Smooth muscle cell of the brain vasculature (primary cell): ENCODE data around the gene SNAI3.

Source experiments
- DNase-seq: peaks from one replicate; pipeline ENCODE4 v3.0.0-alpha.2; 2012; ENCODE audit warnings: low read depth, low spot score

The SNAI3 gene

DNA sequence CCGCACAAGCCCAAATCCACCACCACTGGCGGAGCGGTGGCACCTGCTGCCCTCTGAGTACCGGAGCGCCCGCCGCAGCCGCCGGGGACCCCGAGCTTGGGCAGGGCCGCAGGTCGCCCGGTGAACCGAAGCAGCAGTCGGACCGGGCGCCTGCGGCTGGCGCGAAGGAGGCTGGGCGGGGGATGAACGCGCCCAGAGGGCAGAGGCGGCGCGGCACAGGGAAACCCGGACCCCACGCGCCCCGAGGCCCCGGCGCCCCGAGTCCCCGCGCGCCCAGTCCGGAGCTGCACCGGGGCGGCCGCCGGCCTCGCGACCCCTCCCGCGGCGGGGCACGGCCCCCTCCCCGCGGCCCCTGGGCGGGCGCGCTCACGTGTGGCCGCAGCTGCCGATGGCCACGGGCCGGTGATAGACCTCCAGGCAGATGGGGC lies 19.5 kb upstream of the SNAI3 start:
- no peak for DNase-seq

DNA sequence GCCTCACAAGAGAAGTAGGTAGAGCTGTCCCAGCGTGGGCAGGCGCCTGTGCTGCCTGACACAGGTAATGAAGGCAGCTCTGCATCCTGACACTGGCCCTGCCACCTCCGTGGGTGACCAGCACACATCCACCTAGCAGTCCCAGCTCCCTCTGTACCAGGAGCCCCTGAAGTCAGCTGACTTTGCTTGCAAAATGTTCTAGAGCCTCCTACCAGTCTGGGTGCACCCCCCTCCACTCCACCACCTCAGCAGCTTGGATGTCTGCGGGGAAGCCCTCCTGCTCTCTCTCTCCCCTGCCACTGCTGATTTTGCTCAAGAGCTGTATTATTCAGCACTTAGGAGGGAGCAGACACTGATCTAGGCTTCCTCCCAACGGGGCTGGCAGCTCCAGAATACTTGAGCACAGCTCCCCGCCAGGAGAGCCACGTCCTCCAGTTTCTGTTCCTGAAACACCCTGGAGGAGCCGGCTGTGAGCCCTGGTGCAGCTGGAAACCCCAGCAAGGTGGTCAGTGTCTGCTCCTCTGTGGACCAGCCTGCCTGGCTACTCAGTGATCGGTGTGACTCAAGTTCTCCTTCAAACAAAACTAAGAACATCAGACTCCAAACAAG lies 18.9 kb upstream of the SNAI3 start:
- no peak for DNase-seq

DNA sequence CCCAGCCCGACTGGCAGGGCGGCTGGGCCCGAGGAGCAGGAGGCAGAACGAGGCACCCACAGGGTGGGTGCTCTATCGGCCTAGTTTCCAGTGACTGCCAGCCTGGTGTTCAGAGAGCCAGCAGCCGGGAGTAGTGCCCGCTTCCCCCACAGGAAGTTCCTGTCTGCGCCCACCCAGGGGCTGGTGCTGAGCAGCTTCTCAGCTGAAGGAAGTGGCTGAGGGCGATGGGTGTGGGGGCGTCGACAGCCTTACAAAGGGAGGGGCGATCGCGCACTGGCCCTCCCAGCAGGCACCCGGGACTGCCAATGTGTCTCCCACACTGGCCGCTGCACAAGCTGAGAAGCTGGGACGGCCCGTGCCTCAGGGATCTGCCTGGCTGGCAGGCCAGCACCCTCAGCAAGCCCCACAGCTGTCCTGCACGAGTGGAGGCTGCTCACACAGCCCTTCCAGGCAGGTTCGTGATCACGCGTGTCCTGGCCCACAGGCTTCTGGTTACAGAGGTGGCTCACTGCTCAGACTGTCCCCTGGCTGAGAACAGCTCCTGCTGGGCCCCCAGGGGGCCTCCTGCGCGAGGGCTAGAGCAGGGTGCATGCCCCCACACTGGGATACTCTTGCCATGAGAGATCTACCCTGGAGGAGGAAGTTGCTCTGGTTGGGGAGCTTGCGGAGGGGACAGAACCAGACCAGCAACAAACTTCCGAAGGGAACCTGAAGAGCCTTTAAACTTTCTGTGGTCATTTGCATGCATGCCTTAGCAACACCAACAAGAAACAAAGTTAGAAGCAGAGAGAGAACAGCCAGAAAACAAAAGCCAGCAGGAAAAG lies 17.4 kb upstream of the SNAI3 start:
- no peak for DNase-seq

DNA sequence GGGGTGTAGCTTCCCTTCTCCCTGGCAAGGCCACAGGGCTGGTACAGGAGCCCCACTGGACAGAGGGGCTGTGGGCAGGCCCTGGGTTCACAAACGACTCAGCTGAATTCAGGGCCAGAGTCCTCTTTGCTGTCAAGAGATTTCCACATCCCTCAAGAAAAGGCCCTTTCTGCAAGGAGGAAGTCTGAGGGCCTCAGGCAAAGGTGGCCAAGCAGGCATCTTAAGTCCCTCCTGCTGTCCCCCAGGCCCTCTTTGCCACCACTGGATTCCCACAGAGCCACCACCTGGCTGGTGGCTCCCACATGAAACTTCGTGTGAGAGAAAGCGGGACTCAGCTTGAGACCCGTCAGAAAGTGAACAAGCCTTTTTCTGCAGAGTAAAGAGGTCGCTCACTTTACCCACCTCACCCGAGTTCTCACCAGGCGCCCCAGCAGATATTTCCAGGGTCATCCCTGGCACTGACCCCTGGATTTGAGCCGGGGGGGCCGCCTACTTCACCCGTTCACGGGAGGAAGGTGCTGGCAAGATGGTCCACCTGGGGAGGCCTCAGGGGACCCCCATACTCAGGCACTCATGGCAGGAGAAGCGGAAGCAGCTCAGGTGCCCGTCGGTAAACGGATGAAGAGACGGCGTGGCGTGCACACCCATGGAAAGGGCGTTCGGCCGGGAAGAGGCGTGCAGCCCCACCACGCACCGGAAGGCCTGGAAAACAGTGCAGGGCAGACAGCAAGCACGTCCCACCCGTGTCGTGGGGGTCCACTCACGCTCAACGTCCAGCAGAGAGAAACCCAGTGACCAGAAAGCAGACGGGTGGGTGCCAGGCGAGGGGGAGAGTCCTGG lies 16.3 kb upstream of the SNAI3 start:
- no peak for DNase-seq

DNA sequence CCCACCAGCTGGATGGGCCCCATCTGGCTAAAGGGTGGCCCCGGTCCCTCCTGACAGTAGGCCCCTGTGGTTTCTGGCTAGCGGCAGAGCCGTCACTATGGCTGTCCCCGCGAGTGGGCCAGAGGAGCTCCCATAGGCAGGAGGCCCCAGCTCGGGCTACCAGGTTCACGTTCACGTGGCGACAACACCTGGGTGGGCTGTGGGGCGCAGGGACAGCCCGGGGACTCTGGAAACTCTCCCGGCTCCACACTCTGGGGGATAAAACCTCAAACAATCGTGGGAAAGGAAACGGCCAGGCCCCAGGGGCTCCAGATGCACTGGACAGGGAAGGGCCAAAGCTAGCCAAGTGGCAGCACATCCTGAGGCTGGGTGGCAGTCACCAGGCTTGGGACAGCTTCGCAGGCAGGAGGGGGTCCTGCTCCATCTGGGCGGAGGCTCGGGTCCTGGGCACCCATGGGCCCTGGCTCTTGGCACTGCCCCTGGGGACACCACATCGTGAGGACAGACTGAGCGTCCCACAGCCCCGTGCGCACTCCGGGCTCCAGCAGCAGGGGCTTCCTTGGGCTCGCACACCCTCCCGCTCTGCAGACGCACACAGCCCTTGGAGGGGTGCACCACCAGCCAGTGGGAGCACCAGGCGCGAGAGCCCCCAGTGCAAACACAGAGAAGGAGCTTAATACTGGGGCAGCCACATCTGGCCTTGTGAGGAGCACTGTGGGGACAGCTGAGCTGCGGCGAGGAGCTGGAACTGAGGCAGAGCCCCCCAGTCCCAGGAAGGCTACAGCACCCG lies 15.5 kb upstream of the SNAI3 start:
- DNase-seq: no peak

DNA sequence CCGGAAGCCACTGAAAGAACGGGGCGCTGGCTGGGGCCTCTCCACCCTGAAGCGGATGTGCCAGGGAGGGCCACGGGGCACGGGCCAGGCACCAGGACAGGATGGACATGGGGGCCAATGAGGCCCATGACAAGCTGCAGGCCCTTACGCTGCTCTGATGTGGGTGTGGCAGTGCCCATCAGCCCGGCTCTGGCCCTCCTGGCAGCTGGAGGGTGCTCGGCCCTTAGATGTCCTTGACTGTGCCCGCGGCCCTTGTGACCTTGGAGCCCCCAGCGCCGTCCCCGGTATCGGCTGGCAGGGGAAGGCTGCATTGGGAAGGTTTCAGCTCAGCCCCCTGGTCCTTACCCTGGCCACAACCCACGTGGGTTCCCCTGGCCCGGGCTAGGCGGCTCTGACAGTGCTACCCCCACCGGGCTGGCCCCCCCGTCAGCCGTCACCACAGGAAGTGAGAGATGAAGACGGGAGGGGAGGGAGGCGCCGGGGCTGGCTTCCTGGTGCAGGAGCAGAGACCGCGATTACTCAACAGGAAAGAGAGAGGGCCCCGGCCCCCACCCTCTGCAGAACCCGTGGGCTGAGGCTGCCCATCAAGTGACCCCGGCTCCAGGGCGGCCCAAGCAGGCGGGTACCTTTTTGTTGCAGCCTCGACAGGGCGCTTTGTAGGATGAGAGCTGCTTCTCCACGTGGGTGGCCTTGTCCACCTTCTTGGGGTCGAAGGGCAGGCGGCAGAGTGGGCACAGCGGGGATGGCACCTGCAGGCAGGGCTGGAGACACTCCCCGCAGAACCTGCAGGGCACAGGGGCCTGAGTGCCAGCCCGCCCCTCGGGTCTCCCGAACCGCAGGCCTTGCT lies 14.6 kb upstream of the SNAI3 start:
- peak; percentile 65 for DNase-seq

DNA sequence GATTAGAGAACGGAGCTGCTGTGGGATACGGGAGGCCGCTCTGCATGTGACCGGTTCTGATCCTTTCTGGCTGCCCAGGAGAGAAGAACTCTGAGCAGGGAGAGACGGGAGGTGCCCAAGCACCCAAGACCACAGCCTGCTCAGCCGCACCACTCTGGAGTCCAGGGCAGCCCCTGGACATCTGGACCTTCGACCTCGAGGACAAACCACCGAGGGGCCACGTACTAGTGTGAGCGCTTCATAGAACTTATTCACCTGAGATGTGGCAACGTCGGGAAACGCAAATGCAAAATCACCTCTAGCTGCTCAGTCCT lies 14.0 kb upstream of the SNAI3 start:
- no peak for DNase-seq

DNA sequence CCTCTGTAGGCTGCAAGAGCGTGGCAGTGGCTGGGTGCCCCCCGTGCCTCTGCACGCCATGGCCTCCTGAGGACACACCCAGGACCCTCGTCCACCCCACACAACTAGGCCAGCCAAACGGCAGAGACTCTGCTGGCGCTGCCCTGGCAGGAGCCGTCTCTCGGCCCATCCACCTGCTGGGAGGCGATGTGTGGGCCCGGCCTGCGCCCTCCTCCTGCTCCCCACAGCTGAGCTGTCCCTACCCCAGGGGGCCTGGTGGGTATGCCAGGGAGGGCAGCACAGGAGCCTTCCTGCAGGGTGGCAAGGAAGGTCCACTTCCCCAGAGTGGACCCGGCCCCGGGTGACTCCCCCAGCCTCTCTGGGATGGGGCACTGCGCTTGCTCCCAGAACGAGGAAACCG lies 12.9 kb upstream of the SNAI3 start:
- no peak for DNase-seq

DNA sequence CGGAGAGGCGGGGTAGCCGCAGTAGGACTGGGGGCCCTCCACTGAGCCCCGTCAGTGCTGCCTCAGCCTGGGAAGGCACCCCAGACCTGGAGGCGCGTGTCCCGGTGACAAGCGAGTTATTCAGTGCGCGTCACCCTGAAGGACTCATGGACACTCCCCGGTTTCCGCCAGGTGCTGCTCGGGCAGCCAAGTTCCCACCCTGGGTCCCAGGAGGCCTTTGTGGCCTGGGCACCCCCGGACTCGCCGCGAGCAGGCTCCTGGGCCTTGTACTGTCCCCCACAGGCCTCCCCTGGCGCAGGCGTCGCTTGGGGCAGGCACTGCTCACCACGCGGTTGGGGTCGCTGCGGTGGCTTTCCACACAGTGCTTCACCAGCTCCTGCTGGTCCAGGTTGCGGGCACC lies 12.3 kb upstream of the SNAI3 start:
- DNase-seq: no peak

DNA sequence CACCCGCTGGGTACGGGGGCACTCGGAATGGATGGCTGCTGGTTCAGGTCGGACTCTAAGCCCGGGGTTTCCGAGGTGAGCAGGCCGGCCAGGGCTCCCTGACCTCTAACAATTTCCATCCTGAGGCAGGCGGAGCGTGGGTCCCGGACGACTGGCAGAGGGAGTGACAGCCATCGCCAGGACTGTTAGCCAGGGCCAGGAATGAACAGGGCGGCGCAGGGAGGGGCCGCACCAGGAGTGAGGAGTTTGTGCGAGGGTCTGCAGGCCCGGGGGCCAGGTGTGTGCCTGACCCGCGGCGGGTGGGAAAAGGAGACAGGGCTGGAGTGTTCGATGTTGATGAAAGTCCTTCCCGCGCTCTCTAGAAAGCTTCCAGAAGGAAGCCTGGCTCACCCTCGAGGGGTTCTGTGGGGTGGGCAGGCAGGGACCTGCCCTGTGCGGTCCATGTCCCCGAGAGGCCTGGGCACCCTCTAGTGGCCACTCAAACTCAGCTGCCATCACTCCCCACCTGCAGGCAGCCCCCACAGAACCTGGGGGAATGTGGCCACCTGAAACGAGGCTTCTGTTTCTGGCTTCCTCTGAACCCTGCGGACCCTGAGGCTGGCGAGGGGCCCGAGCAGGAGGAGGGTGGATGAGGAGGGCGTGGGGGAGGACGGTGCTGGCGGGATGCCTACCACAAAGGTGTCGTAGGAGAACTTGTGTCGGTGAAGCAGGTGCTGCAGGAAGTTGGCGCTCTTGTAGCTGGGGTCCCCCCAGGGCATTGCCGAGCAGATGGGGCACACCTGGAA lies 11.7 kb upstream of the SNAI3 start:
- DNase-seq: no peak

DNA sequence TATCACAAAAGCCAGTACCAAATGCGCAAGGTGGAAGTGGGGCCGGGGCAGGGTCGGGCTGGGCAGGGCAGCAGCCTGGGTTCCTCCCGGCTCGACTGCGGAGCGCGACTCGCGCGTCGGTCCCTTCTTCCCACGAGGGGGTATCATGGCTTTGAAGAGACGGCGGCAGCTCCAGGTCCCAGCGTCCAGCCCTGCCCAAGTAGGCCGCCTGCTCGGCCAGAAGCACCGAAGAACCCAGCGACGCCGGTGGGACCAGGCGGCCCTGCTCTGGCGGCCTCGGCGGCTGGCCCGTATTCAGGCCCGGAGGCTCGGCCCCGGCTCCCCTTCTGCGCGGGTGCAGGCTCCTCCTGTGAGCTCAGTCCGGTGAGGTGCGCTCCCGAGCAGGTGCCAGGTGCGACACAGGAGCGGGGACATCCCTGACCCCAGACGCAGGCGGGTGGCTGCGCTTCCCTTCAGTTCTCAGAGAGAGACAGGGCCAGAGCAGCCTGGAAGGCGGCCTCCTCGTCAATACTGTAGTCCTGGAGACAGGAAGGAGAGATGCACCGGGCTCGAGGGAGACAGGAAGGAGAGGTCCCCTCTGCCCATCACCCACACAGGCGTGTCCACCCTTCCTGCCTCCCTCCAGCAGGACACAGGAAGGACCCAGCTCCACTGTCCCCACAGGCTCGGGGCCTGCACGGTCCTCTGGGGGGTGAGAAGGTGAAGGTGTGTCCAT lies 11.0 kb upstream of the SNAI3 start:
- no peak for DNase-seq

DNA sequence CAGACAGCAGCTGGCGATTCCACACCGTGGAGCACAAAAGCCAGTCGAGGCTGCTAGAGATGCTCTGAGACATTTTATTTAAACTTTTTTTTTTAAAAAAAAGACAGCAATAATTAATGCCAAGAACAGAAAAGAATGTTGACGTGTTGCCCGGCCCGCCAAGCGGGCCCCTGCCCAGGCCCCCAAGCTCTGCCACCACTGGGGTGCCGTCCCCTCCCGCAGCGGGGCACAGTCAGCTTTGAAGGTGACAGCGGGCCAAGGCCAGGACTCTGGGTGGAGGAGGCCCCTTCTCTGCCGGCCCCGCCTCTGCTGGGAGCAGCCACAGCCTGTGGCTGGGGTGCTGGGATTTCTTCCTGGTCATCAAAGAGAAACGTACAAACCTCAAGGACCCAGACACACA lies 10.1 kb upstream of the SNAI3 start:
- DNase-seq: no peak

DNA sequence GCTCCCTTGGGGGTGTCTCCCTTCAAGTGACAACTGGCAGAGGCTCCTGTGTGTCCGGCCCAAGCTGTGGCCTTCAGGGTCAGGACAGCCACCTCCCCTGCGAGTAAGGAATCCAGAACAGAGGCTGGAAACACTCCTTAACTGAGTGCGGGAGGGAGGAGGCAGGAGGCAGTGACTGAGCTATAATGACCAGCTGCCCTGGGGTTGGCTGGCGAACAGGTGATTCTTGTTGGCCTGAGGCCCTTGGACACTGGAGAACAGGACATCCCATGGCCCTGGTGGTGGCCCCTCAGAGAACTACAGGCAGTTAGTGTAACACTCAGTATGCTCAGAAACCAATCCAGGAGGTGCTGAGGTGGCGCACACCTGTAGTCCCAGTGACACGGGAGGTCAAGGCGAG lies 9.4 kb upstream of the SNAI3 start:
- DNase-seq: no peak

DNA sequence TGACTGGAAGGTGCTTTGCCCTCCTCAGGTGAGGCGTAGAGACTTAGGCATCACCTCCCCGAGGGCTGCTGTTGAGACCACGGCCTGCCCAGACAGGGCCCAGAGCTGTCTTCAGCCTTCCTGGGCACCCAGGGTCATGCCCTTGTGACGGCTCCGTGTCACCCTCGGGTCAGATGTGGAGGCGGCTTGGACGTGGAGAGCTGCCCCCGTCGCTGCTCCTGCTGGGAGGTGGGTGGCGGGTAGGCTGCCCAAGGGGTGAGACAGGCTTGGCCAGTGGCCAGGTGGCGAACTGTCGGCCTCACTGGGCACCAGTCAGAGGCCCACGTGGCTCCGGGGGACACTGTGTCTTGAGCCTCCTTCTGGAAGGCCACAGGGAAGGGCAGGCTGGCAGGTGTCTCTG lies 8.9 kb upstream of the SNAI3 start:
- no peak for DNase-seq

DNA sequence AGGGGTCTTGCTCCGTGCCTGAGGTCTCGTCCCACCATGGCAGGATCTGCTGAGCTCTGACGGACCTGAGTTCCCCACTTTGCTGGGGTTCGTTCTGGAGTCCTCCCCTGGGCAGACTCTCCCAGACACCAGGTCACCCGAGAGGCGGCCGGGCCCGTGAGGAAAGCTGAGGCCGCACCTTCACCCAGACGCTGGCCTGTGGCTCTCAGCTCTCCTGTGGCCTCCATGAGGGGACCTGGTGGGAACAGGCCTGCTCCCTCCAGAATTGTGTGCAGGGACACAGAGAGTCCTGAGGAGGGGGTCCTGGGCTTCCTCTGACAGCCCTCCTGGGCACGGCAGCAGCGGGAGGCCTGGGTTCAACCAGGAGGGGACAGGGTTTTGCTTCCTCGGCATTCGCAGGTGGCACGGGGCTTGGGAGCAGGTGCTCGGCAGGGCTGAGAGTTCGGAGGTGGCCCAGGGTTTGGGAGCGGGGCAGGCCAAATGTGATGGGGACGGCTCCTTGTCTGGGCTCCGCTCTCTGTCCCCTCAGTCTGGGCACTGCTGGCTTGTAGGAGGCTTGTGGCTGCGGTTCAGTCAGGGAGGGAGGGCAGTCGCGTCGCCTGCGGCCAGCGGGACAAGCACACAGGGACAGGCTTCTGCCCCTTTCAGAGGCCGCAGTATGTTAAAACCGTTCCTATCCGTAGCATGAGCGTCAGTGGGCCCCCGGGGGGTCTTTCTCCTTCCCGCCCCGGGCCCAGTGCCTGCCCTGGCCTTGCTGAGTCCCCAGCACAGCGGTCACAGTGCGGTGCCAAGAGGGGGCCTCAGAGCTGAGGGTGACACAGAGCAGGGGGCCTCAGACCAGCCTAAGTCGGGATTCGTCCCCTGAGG lies 8.1 kb upstream of the SNAI3 start:
- DNase-seq: no peak

DNA sequence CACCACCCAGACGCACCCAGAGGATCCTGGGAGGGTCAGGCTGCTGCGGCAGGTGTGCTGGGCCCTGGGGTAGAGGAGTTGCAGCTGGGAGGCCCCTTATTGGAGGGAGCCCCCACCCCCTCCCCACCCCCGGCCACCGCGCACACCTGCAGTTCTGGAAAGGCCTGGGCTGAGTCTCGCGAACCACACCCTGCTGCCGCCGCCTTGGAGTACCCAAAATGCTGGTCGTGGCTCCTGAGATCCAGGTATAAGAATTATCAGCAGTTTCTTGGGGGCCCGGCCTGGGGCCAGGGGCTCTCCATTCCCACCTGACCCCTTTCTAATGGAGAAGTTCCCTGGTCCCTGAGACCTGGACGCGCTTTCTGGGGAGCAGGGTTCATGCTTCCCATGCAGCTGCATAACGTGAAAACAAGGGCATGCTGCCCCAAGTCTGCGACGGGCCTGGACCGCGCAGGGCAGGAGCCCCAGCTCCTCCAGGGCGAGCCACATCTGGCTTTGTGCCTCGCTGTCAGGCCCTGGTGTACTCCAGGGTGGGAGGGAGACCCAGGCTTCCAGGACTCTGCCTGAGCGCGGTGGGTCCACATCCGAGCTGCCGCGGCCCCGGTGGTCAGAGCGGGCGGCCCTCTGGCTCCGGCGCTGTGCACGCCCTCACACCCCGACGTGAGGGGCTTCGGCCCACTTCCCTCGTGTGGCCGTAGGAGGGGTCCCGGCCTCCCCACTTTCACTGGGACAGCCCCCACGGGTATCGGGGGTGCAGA lies 7.3 kb upstream of the SNAI3 start:
- DNase-seq: no peak

DNA sequence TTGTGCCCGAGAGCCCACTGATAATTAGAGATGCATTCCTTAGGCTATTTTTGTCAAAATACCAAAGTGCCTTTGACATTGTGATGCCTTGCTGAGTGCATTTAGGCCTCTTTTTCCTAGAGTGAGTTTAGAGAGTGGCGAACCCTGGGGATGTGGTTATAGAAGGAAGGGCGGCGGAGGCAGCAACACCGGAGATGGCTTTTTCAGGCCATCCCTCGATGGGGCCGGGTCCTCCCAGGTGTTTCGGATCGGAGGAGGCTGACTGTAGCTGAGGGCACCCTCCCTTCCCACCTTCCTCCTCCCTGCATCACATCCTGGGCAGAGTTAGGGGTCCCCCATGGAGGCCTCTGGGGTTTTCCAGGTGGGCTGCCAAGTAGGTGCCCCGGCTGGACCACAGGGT lies 6.6 kb upstream of the SNAI3 start:
- no peak for DNase-seq
